Fibroblast of pulmonary artery (primary cell): Measurements from ENCODE around the gene STIP1.
"Not testable (repeated sequence)": the region's sequence is repeated elsewhere in the genome, so short reads cannot be mapped to it uniquely, and the experiment has no call there.

Experiments
- DNase-seq: peaks from one replicate; pipeline ENCODE4 v3.0.0-alpha.2; 2010; ENCODE audit warnings: low read depth
- H3K4me3 ChIP-seq: replicated peaks from 2 replicates; pipeline ENCODE4 v1.5.1; 2011; ENCODE audit warnings: low read depth, mild to moderate bottlenecking, control low read depth, low read length, moderate library complexity
- TF ChIP-seq, protein P1 (sequence below): IDR thresholded peaks from 2 replicates; pipeline ENCODE4 v1.5.1; 2011; ENCODE audit warnings: mild to moderate bottlenecking, control low read depth, low read length, inconsistent platforms; ENCODE audit errors: missing control alignments

Gene STIP1

GRCh38 chr11:64244107-64244506 is 58.1 kb downstream of the STIP1 start:
- no peak overlapping the region for H3K4me3 ChIP-seq
- DNase-seq = no peak
- TF ChIP-seq, protein P1, sequence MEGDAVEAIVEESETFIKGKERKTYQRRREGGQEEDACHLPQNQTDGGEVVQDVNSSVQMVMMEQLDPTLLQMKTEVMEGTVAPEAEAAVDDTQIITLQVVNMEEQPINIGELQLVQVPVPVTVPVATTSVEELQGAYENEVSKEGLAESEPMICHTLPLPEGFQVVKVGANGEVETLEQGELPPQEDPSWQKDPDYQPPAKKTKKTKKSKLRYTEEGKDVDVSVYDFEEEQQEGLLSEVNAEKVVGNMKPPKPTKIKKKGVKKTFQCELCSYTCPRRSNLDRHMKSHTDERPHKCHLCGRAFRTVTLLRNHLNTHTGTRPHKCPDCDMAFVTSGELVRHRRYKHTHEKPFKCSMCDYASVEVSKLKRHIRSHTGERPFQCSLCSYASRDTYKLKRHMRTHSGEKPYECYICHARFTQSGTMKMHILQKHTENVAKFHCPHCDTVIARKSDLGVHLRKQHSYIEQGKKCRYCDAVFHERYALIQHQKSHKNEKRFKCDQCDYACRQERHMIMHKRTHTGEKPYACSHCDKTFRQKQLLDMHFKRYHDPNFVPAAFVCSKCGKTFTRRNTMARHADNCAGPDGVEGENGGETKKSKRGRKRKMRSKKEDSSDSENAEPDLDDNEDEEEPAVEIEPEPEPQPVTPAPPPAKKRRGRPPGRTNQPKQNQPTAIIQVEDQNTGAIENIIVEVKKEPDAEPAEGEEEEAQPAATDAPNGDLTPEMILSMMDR = no peak

- TF ChIP-seq, protein P1 = no peak
- H3K4me3 ChIP-seq = peak overlapping the region; percentile 94
- DNase-seq = no peak
These were observed 59.0 kb downstream of the STIP1 start for GRCh38 chr11:64244966-64245365.

GRCh38 chr11:64245401-64245796 is 59.4 kb downstream of the STIP1 start:
- peak overlapping the region; percentile 94 for H3K4me3 ChIP-seq
- no peak for DNase-seq
- TF ChIP-seq, protein P1 = no peak

- peak; percentile 82 for DNase-seq
- TF ChIP-seq, protein P1 = no peak
- peak overlapping the region; percentile 94 for H3K4me3 ChIP-seq
These were observed 60.0 kb downstream of the STIP1 start for GRCh38 chr11:64245797-64246620.

DNA sequence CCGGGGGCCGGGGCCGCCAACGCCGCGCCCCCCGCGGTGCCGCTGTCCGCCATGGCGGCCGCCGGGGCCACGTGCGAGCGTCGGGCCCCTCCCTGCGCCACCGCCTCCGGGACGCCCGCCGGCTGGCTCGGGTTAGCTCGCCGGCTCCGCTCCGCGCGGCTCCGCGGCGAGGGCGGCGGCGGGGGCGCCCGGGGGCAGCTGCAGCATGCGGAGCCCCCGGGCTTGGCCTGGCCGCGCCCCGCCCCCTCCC is 60.6 kb downstream of the STIP1 start:
- peak overlapping the region; percentile 94 for H3K4me3 ChIP-seq
- DNase-seq = not testable (repeated sequence)

DNA sequence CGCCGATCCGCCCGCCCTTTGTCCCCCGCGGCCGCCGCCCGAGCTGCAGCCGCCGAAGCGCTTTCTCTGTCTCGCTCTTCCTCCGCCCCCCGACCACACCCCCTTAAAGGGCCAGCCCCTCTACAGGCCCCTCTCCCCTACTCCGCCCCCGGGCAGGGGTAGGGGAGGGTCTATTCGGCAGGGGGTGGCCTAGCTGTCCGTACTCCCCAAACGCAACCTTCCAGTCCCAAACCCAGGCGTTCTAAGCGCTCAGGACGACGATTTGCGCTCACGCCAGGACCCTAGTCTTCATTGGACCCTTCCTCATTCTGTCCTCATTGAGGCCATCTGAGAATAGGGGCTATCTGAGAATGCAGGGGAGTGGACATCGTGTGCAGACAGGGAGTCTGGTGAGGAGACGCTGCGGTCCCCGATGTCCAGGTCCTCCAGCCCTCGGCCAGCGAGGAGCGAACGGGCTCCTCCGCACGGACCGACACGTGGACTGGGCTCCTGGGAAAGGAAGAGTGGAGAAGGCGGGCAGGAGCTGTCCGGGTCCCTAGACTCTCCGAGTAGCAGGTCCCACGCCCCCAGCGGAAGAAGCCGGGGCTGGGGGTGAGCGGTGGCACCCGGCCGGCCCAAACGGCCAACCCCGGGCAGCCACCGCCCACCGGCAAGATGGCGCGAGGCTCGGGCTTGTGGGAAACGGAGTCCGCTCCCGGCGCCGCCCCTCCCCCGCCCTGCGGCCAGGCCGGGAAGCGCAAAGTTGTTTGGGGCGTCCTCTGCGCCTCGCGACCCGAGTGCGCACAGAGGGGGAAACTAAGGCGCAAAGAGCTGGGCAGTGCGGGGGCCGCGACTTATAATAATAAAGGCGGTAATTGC is 61.1 kb downstream of the STIP1 start, which contains the start of gene PPP1R14B:
TSS of gene PPP1R14B (minus strand) at position 73 of the 858 bp plus-strand sequence. CDS start 270 bp downstream, outside the sequence.
- DNase-seq = peak; percentile 84
- peak within 1 kb of the TSS; percentile 94 for H3K4me3 ChIP-seq
- TF ChIP-seq, protein P1 = no peak

DNA sequence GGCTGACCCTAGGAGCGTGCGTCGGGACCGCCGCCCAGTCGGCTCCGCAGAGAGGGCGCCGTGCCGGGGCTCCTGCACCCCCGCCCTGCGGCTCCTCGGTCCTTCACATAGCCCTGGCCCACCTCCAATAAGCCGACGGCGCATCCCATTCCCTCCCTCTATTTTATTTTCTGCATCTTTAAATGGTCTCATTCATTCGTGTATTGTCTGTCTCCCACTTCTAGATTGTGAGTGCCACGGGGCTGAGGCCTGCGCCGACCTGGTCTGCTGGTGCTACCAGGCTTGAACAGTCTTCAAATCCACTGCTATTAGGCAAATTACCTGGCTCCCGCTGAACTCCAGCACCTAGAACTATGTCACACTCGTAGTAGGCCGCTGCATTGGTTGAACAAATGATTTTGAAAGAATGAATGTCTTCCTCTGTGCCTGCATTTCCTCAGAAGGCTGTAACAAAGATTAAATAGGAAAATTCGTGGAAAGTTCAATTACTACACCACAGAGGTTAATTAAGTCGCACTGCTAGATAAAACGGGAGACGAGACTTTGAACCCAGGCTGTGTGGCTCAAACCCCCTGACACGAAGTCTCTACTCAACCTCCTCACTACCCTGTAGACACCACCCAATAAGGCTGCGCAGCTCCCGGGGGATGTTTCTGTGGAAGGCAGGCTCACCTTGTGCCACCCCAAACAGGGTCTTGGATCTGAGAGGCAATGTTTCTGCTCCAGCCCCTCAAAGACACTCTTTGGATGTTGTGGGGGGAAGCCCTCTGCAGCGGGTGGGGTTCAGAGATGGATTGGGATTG is 62.0 kb downstream of the STIP1 start:
- DNase-seq = no peak
- H3K4me3 ChIP-seq = peak overlapping the region; percentile 74
- TF ChIP-seq, protein P1 = no peak
